H1 (cell line): ENCODE data around the gene MTARC2. TPM values are rescaled to one million over a fixed set of nuclear protein-coding genes. Genes with fewer than 3 reads are reported as not detected.

Experiments used
- BCL11A ChIP-seq, 2 experiments: IDR thresholded peaks; one replicate each; pipeline ENCODE4 v1.6.1; 2011; ENCODE audit warnings: low read depth in 2 of 2, low read length in 2 of 2, mild to moderate bottlenecking in 2 of 2
- CBX5 ChIP-seq: fragments of 300-800, 300-1000 bp; sonication (generic); IDR thresholded peaks from 2 replicates; pipeline ENCODE4 v1.7.1; 2016; ENCODE audit warnings: antibody characterized with exemption, low read length, low read depth
- CEBPB ChIP-seq: IDR thresholded peaks from 2 replicates; pipeline ENCODE4 v1.6.1; 2012; ENCODE audit warnings: low read depth, low read length
- CHD2 ChIP-seq: IDR thresholded peaks from 2 replicates; pipeline ENCODE4 v1.6.1; 2012; ENCODE audit warnings: low read length, improper control_type of control experiment
- JUN ChIP-seq: IDR thresholded peaks from 2 replicates; pipeline ENCODE4 v1.6.1; 2011; ENCODE audit warnings: low read depth, mild to moderate bottlenecking, improper control_type of control experiment, low read length
- SIRT6 ChIP-seq: IDR thresholded peaks from one replicate; pipeline ENCODE4 v1.7.1; 2012; ENCODE audit warnings: low read length, inconsistent platforms
- SP2 ChIP-seq: IDR thresholded peaks from 2 replicates; pipeline ENCODE4 v1.6.1; 2012; ENCODE audit warnings: mild to moderate bottlenecking, low read length, inconsistent platforms
- polyA plus RNA-seq, 7 experiments: library from polyadenylated mRNA; depleted of rRNA in 3 of 7; stranded (reverse) in 5 of 7; unstranded in 2 of 7; fragments of >200 nt in 5 of 7; fragments of 200-250 nt in 2 of 7; gene quantifications; 1 replicate in 5 of 7; 2 replicates in 1 of 7; 4 replicates in 1 of 7; pipeline versions ENCODE4 v1.2.1 to v1.2.3, GENCODE V29; 2011 to 2013; ENCODE audit warnings: missing spikeins in 2 of 7, mixed read lengths in 2 of 7
- total RNA-seq: library from RNA; stranded (reverse); fragmentation: NEBNext Ultra II Directional; extraction: Animal tissue kit (Norgen Biotek cat#: 25700); gene quantifications from 2 replicates; pipeline ENCODE4 v1.2.1, GENCODE V29; 2021

Gene MTARC2
- total and polyA plus RNA-seq, 2 of the 8 experiments (the other 6 are each of a cell fraction or from before 2014, with no cell fraction given), result 7.2 to 7.9 TPM

DNA sequence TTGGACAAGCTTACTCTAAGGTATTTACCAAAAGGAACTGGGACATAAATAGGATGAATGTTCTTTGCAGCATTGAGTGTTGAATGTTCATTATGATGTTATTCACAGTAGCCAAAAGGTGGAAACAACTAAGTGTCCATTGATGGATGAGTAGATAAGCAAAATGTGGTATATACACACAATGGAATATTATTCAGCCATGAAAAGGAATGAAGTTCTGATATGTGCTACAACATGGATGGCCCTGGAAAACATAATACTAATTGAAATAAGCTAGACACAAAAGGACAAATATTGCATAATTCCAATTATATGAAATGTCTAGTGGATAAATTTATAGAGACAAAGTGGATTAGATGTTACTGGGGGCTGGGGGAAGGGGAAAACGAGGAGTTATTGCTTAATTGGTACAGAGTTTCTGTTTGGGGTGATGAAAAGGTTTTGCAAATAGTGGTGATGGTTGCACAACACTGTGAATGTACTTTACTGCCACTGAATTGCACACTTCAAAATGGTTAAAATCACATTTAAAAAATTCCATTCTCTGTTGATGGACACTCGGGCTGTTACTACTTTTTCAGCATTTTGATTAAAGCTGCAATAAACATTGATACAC, 41.5 kb downstream of the MTARC2 start (continued):
- TF ChIP-seq CHD2, result no peak
- TF ChIP-seq SIRT6, result no peak
- no peak for TF ChIP-seq BCL11A (IDR thresholded peaks at IDR 0.05; ENCODE audit: low read depth in 2 of 2, low read length in 2 of 2)
- TF ChIP-seq SP2, result no peak
- no peak for TF ChIP-seq JUN
- no peak for TF ChIP-seq CBX5
- no peak for TF ChIP-seq CEBPB
